GM23338 (cell line): ENCODE data around the gene RABGAP1L.

Experiments
- EZH2 ChIP-seq: fragments of 200-600 bp; sonication (generic); IDR thresholded peaks from one replicate; pipeline ENCODE4 v1.8.0; 2017; ENCODE audit warnings: antibody characterized with exemption, mild to moderate bottlenecking, low read depth; ENCODE audit not compliant: unreplicated experiment
- JUNB ChIP-seq: IDR thresholded peaks from one replicate; pipeline ENCODE4 v1.6.1; 2016; ENCODE audit warnings: antibody characterized with exemption; ENCODE audit not compliant: unreplicated experiment
- POLR2AphosphoS5 ChIP-seq: IDR thresholded peaks from 2 replicates; pipeline ENCODE4 v1.6.1; 2016; ENCODE audit warnings: antibody characterized with exemption, low read depth
- TF ChIP-seq, protein P1 (sequence below), 2 experiments: fragments of 200-600 bp in 1 of 2; sonication (generic) in 1 of 2; conservative IDR thresholded peaks; 2 replicates each; pipeline versions ENCODE4 v1.5.1 to v1.6.1; 2016 to 2017; ENCODE audit warnings: antibody characterized with exemption in 2 of 2, low read depth in 2 of 2, mild to moderate bottlenecking in 2 of 2, moderate library complexity in 1 of 2
- TF ChIP-seq, protein P2 (sequence below): IDR thresholded peaks from one replicate; pipeline ENCODE4 v1.6.1; 2018; ENCODE audit warnings: antibody characterized with exemption; ENCODE audit not compliant: unreplicated experiment

DNA sequence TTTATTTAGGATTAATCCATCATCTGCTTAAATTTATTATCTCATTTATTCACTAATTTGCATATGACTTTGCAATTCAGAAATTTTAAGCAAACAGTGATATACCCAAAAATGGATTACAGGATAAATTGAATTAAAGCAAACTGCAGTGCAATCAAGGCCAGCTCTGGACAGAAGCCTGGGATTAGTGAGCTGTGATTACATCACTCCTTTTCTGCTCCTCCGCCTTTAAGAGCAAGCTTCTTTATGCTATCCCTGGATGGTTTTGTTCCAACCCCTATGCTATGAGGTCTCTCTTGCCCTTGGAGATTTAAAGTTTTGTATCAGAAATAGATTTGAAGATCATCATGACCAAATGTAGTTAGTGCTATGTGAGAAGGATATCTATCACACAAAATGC, 321.0 kb downstream of the RABGAP1L start:
- TF ChIP-seq, protein P1, sequence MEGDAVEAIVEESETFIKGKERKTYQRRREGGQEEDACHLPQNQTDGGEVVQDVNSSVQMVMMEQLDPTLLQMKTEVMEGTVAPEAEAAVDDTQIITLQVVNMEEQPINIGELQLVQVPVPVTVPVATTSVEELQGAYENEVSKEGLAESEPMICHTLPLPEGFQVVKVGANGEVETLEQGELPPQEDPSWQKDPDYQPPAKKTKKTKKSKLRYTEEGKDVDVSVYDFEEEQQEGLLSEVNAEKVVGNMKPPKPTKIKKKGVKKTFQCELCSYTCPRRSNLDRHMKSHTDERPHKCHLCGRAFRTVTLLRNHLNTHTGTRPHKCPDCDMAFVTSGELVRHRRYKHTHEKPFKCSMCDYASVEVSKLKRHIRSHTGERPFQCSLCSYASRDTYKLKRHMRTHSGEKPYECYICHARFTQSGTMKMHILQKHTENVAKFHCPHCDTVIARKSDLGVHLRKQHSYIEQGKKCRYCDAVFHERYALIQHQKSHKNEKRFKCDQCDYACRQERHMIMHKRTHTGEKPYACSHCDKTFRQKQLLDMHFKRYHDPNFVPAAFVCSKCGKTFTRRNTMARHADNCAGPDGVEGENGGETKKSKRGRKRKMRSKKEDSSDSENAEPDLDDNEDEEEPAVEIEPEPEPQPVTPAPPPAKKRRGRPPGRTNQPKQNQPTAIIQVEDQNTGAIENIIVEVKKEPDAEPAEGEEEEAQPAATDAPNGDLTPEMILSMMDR (conservative IDR thresholded peaks at IDR 0.05; ENCODE audit: low read depth in 2 of 2), result no peak
- TF ChIP-seq EZH2 (no peak), POLR2AphosphoS5 (no peak), JUNB (no peak)
- TF ChIP-seq, protein P2, sequence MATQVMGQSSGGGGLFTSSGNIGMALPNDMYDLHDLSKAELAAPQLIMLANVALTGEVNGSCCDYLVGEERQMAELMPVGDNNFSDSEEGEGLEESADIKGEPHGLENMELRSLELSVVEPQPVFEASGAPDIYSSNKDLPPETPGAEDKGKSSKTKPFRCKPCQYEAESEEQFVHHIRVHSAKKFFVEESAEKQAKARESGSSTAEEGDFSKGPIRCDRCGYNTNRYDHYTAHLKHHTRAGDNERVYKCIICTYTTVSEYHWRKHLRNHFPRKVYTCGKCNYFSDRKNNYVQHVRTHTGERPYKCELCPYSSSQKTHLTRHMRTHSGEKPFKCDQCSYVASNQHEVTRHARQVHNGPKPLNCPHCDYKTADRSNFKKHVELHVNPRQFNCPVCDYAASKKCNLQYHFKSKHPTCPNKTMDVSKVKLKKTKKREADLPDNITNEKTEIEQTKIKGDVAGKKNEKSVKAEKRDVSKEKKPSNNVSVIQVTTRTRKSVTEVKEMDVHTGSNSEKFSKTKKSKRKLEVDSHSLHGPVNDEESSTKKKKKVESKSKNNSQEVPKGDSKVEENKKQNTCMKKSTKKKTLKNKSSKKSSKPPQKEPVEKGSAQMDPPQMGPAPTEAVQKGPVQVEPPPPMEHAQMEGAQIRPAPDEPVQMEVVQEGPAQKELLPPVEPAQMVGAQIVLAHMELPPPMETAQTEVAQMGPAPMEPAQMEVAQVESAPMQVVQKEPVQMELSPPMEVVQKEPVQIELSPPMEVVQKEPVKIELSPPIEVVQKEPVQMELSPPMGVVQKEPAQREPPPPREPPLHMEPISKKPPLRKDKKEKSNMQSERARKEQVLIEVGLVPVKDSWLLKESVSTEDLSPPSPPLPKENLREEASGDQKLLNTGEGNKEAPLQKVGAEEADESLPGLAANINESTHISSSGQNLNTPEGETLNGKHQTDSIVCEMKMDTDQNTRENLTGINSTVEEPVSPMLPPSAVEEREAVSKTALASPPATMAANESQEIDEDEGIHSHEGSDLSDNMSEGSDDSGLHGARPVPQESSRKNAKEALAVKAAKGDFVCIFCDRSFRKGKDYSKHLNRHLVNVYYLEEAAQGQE, result no peak
